Panc1 (cell line): ENCODE measurements around the gene TOM1. TPM values are rescaled to one million over a fixed set of nuclear protein-coding genes. Genes with fewer than 3 reads are reported as not detected.

Experiments used
- ATAC-seq: fragments of 200-7000 bp; cut with Tn5 transposase; 2 replicates; pipeline ENCODE4 v1.9.1; 2020; ENCODE audit warnings: mild to moderate bottlenecking, moderate library complexity
- BruUV-seq: library from RNA; stranded (reverse); fragments of 400-500 nt; replicated peaks from 2 replicates; lab custom pipeline; 2021; lab: Mats Ljungman, UMichigan
- CTCF ChIA-PET: fragments of 300-600 bp; sonication (Branson Sonifier 250); formaldehyde crosslinking; loops from one replicate; lab custom pipeline; 2022; ENCODE audit warnings: antibody characterized with exemption; lab: Charles Lee
- POLR2A ChIA-PET: fragments of 300-600 bp; sonication (Branson Sonifier 250); formaldehyde crosslinking; loops from one replicate; lab custom pipeline; 2022; ENCODE audit warnings: antibody characterized with exemption; lab: Charles Lee
- DNase-seq: peaks from one replicate; pipeline ENCODE4 v3.0.0-alpha.2; 2010; ENCODE audit warnings: low read depth, low spot score
- H3K27ac ChIP-seq: 2 replicates; pipeline ENCODE4 v1.5.1; 2011; ENCODE audit warnings: mild to moderate bottlenecking, low read length, inconsistent platforms
- H3K27me3 ChIP-seq: fragments of 200-500 bp; sonication (Bioruptor generic); 2 replicates; pipeline ENCODE4 v1.6.0; 2014; ENCODE audit warnings: low read length, inconsistent platforms; ENCODE audit not compliant: control insufficient read depth, insufficient read depth
- H3K36me3 ChIP-seq: fragments of 200-500 bp; sonication (Bioruptor generic); 2 replicates; pipeline ENCODE4 v1.5.1; 2014; ENCODE audit warnings: inconsistent platforms, mild to moderate bottlenecking, low read length, moderate library complexity; ENCODE audit not compliant: control insufficient read depth, insufficient read depth
- H3K4me1 ChIP-seq: 2 replicates; pipeline ENCODE4 v1.5.1; 2011; ENCODE audit warnings: inconsistent platforms, mild to moderate bottlenecking, low read length, moderate library complexity; ENCODE audit not compliant: control insufficient read depth, insufficient read depth
- H3K4me3 ChIP-seq, 2 experiments: 2 replicates each; pipeline ENCODE4 v1.5.1; 2011 to 2012; ENCODE audit warnings: low read depth in 2 of 2, low read length in 2 of 2, mild to moderate bottlenecking in 2 of 2, inconsistent platforms in 1 of 2, moderate library complexity in 1 of 2
- H3K9me3 ChIP-seq: fragments of 200-500 bp; sonication (Bioruptor generic); 2 replicates; pipeline ENCODE4 v1.5.1; 2014; ENCODE audit warnings: low read depth, mild to moderate bottlenecking, inconsistent platforms, low read length, moderate library complexity; ENCODE audit not compliant: control insufficient read depth, insufficient read depth
- POLR2AphosphoS5 ChIP-seq: IDR thresholded peaks from 2 replicates; pipeline ENCODE4 v1.6.1; 2012; ENCODE audit warnings: mild to moderate bottlenecking, low read depth, low read length, moderate library complexity
- SIN3A ChIP-seq: IDR thresholded peaks from 2 replicates; pipeline ENCODE4 v1.6.1; 2012; ENCODE audit warnings: low read depth, mild to moderate bottlenecking, low read length, moderate library complexity, borderline replicate concordance; ENCODE audit not compliant: insufficient read depth
- TCF7L2 ChIP-seq: IDR thresholded peaks from 2 replicates; pipeline ENCODE4 v1.6.1; 2011; ENCODE audit warnings: mild to moderate bottlenecking, low read depth, low read length, inconsistent platforms
- in situ Hi-C: cut with HindIII; loops from 2 replicates; pipeline ENCODE4 v1.10.0; 2016; ENCODE audit warnings: low sequenced_read_pairs, low pct_unique_long_range_greater_than_20kb
- intact Hi-C: fragments of 100-400 bp; cut with micrococcal nuclease; formaldehyde crosslinking; loops from one replicate; pipeline ENCODE4 v1.10.0; 2022; ENCODE audit not compliant: unreplicated experiment
- total RNA-seq: library from RNA; stranded (reverse); gene quantifications from one replicate; pipeline ENCODE4 v1.2.1, GENCODE V29; 2021; ENCODE audit not compliant: unreplicated experiment
- TF ChIP-seq, protein P1 (sequence below): fragments of 450-650 bp; IDR thresholded peaks from 2 replicates; pipeline ENCODE4 v1.5.1; 2017; ENCODE audit warnings: mild to moderate bottlenecking
- TF ChIP-seq, protein P2 (sequence below), 2 experiments: IDR thresholded peaks; 2 replicates each; pipeline ENCODE4 v1.6.1; 2011 to 2012; ENCODE audit warnings: low read depth in 2 of 2, control low read depth in 1 of 2, low read length in 1 of 2, mild to moderate bottlenecking in 1 of 2, moderate library complexity in 1 of 2; ENCODE audit not compliant: insufficient read depth in 1 of 2

The TOM1 gene
- total RNA-seq, 1 experiment from 2014 or later, result 32.7 TPM

DNA sequence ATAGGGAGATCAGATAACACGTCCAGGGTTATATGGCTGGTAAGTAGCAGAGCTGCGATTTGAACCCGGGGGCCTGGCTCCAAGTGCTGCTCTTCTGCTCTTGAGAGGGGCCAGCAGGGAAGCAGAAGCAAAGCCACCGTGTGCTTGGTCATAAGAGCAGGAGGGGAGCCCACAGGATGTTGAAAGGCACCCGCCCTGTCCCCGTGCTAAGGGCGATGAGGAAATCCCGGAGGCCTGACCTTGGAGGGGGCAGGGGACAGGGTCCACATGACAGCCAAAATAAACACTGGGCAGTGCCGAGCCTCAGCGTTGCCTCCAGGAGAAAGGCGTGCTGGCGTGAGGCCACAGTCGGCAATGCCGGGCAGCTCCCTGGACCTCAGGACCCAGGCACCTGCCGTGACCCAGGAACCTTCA, 28.8 kb downstream of the TOM1 start:
- Histone ChIP-seq H3K36me3 (peaks cover 2% of the 10 kb centered on the region; the same call in 1 of the 2 replicates), H3K4me1 (no peaks in the 10 kb centered on the region), H3K27me3 (no peaks in the 10 kb centered on the region), H3K9me3 (no peaks in the 10 kb centered on the region), H3K27ac (no peak overlapping the region), H3K4me3 (no peak overlapping the region)
- ATAC-seq (no peak), DNase-seq (no peak)
- no peak for TF ChIP-seq TCF7L2
- TF ChIP-seq, protein P1, sequence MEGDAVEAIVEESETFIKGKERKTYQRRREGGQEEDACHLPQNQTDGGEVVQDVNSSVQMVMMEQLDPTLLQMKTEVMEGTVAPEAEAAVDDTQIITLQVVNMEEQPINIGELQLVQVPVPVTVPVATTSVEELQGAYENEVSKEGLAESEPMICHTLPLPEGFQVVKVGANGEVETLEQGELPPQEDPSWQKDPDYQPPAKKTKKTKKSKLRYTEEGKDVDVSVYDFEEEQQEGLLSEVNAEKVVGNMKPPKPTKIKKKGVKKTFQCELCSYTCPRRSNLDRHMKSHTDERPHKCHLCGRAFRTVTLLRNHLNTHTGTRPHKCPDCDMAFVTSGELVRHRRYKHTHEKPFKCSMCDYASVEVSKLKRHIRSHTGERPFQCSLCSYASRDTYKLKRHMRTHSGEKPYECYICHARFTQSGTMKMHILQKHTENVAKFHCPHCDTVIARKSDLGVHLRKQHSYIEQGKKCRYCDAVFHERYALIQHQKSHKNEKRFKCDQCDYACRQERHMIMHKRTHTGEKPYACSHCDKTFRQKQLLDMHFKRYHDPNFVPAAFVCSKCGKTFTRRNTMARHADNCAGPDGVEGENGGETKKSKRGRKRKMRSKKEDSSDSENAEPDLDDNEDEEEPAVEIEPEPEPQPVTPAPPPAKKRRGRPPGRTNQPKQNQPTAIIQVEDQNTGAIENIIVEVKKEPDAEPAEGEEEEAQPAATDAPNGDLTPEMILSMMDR, result no peak
- TF ChIP-seq SIN3A, result no peak
- TF ChIP-seq, protein P2, sequence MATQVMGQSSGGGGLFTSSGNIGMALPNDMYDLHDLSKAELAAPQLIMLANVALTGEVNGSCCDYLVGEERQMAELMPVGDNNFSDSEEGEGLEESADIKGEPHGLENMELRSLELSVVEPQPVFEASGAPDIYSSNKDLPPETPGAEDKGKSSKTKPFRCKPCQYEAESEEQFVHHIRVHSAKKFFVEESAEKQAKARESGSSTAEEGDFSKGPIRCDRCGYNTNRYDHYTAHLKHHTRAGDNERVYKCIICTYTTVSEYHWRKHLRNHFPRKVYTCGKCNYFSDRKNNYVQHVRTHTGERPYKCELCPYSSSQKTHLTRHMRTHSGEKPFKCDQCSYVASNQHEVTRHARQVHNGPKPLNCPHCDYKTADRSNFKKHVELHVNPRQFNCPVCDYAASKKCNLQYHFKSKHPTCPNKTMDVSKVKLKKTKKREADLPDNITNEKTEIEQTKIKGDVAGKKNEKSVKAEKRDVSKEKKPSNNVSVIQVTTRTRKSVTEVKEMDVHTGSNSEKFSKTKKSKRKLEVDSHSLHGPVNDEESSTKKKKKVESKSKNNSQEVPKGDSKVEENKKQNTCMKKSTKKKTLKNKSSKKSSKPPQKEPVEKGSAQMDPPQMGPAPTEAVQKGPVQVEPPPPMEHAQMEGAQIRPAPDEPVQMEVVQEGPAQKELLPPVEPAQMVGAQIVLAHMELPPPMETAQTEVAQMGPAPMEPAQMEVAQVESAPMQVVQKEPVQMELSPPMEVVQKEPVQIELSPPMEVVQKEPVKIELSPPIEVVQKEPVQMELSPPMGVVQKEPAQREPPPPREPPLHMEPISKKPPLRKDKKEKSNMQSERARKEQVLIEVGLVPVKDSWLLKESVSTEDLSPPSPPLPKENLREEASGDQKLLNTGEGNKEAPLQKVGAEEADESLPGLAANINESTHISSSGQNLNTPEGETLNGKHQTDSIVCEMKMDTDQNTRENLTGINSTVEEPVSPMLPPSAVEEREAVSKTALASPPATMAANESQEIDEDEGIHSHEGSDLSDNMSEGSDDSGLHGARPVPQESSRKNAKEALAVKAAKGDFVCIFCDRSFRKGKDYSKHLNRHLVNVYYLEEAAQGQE (IDR thresholded peaks at IDR 0.05; ENCODE audit: insufficient read depth in 1 of 2, low read depth in 2 of 2, low read length in 1 of 2), result no peak
- TF ChIP-seq POLR2AphosphoS5, result no peak
- BruUV-seq, result no TSS peak
- in situ Hi-C loops (no loop called here), intact Hi-C loops (no loop called here)
- ChIA-PET POLR2A (no interaction called here), CTCF (no interaction called here)

DNA sequence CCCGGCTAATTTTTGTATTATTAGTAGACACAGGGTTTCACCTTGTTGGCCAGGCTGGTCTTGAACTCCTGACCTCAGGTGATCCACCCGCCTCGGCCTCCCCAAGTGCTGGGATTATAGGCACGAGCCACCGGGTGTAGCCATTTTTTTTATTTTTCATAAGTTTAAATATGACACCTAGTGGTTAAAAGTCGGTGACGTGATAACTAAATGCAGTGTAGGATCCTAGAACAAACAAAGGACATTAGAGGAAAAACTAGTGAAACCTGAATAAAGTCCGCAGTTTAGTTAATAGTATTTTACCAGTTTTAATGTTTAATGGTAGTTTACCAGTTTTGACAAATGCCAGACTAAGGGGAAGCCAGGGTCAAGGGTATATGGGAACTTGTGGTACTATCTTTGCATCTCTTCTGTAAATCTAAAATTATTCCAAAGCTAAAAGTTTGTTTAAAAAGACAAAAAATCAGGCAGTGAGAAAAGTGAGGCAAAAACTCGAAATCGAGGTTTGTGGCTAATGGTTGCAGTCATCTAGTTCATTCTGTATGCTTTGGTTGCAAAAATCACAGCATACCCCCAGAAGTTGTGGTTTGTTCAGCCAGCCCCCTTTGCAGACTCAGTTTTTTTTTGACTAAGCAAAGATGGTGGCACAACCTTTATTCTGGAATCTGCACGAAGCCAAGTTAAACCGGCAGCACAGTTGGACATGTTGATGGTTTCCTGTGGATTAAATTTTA, 29.6 kb downstream of the TOM1 start:
- intact Hi-C loops (no loop called here), in situ Hi-C loops (no loop called here)
- TF ChIP-seq SIN3A (no peak), POLR2AphosphoS5 (no peak), TCF7L2 (no peak)
- TF ChIP-seq, protein P1, result no peak
- TF ChIP-seq, protein P2 (IDR thresholded peaks at IDR 0.05; ENCODE audit: insufficient read depth in 1 of 2, low read depth in 2 of 2, low read length in 1 of 2), result no peak
- ChIA-PET POLR2A (no interaction called here), CTCF (no interaction called here)
- Histone ChIP-seq H3K27ac (no peak overlapping the region), H3K4me3 (no peak overlapping the region), H3K4me1 (no peaks in the 10 kb centered on the region), H3K9me3 (no peaks in the 10 kb centered on the region), H3K27me3 (no peaks in the 10 kb centered on the region), H3K36me3 (peaks cover 2% of the 10 kb centered on the region; the same call in 1 of the 2 replicates)
- DNase-seq, result no peak
- no peak for ATAC-seq
- no TSS peak for BruUV-seq
